Kidney epithelial cell (primary cell): ENCODE measurements around the gene AQP3. TPM values are rescaled to one million over a fixed set of nuclear protein-coding genes. Genes with fewer than 3 reads are reported as not detected.
"Not testable (repeated sequence)": the region's sequence is repeated elsewhere in the genome, so short reads cannot be mapped to it uniquely, and the experiment has no call there.

Experiments
- DNase-seq: peaks from one replicate; pipeline ENCODE4 v3.0.0-alpha.2; 2010; ENCODE audit warnings: low read depth
- H3K27me3 ChIP-seq: 2 replicates; pipeline ENCODE4 v1.6.0; 2011; ENCODE audit warnings: low read length; ENCODE audit not compliant: control insufficient read depth, insufficient read depth
- H3K36me3 ChIP-seq: 2 replicates; pipeline ENCODE4 v1.5.1; 2011; ENCODE audit warnings: low read length; ENCODE audit not compliant: control insufficient read depth, insufficient read depth
- H3K4me3 ChIP-seq: 2 replicates; pipeline ENCODE4 v1.5.1; 2011; ENCODE audit warnings: low read depth, mild to moderate bottlenecking, control low read depth, low read length
- total RNA-seq: library from RNA; depleted of rRNA; stranded (reverse); fragments of >200 nt; gene quantifications from 2 replicates; pipeline ENCODE4 v1.2.3, GENCODE V29; 2015
- TF ChIP-seq, protein P1 (sequence below): IDR thresholded peaks from 2 replicates; pipeline ENCODE4 v1.5.1; 2011; ENCODE audit warnings: mild to moderate bottlenecking, moderate library complexity, low read length, control low read depth, inconsistent platforms; ENCODE audit not compliant: insufficient read depth, poor library complexity, severe bottlenecking

AQP3 gene
- total RNA-seq, result 0.89 and 1.1 TPM in 2 replicates

DNA sequence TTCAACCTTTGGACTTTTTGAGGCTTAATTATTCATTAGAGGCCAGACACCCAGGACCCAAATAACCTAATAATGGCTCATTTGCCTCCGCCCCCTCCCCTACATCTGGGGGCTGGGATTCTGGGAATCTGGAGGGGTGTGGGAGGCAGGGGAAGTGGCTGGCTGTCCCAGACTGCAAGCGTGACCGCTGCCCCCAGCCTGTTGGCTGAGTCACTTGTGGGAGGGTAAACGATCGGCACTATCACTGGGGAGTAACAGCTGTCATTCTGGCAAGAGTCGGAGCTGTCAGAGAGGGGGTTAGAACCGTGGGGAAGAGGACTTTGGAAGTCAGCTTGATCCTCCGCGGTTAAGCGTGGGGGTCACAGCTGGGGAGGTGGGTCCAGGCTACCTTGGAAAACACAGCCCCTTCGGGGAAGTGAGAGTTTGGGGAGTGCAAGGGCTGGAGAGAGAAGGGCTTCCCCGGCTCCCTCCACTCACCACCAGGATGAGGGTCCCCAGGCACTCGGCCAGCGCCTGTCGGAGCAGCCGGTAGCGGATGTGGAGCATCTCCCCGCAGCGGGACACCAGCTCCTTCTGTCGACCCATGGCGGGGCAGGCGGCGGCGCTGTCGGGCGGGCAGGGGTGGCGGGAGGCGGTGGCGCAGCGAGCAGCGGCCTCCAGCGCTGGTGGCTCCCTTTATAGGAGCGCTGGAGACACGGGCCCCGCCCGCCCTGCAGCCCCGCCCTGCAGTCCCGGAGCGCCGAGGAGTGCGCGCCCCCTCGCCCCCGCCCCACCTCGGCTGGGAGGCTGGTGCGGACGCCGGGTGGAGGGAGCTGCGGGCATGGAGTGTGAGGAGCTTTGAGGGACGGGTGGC is at the start of gene AQP3:
AQP3 (minus strand) TSS at position 648 of the 853 bp plus-strand sequence; CDS start at position 585, 63 bp downstream.
- TF ChIP-seq, protein P1, sequence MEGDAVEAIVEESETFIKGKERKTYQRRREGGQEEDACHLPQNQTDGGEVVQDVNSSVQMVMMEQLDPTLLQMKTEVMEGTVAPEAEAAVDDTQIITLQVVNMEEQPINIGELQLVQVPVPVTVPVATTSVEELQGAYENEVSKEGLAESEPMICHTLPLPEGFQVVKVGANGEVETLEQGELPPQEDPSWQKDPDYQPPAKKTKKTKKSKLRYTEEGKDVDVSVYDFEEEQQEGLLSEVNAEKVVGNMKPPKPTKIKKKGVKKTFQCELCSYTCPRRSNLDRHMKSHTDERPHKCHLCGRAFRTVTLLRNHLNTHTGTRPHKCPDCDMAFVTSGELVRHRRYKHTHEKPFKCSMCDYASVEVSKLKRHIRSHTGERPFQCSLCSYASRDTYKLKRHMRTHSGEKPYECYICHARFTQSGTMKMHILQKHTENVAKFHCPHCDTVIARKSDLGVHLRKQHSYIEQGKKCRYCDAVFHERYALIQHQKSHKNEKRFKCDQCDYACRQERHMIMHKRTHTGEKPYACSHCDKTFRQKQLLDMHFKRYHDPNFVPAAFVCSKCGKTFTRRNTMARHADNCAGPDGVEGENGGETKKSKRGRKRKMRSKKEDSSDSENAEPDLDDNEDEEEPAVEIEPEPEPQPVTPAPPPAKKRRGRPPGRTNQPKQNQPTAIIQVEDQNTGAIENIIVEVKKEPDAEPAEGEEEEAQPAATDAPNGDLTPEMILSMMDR, result no peak
- peak; percentile 38 for DNase-seq
- Histone ChIP-seq H3K36me3 (no peaks in the 10 kb centered on the region), H3K27me3 (no peaks in the 10 kb centered on the region), H3K4me3 (peak within 1 kb of the TSS; percentile 12)

DNA sequence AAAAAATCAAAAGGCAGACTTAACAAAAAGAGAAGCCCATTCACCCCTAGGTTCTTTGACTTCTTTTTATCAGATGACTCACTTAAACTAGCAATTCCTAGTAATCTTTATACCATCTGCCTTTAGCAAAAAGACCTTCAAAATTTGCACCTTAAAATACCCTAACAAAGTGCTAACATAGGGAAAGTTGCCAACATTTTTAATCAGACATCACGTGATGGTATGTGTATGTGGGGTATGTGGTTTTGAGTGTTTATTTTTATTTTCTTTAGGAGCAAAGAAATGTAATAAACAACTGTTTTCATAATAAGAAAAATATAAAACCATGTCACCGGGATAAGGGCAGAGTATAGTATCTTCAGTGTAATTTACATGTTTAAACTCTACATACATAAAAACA is 46.4 kb upstream of the AQP3 start:
- not testable (repeated sequence) for H3K36me3 ChIP-seq, DNase-seq, H3K27me3 ChIP-seq, H3K4me3 ChIP-seq

DNA sequence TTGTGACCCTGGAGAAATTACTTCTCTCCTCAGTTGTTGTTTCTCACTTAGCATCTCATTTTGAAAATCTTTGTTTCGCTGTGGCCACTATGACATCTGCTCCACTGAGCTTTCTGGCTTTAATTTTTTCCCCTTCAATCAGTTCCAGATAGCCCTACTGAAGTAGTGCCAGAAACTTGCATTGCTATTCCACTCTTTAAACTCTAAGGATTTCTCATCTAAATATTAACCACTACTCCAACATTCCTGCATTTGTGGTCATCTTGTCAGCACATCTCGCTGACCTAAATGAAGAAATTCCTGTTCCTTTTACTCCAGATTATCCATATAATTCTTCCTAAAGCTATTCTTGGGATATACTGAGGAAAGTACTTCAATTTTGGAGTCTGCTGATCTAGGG is 41.7 kb upstream of the AQP3 start:
- Histone ChIP-seq H3K36me3 (no peaks in the 10 kb centered on the region), H3K27me3 (no peaks in the 10 kb centered on the region), H3K4me3 (no peak overlapping the region)
- DNase-seq, result no peak
- TF ChIP-seq, protein P1, result no peak

DNA sequence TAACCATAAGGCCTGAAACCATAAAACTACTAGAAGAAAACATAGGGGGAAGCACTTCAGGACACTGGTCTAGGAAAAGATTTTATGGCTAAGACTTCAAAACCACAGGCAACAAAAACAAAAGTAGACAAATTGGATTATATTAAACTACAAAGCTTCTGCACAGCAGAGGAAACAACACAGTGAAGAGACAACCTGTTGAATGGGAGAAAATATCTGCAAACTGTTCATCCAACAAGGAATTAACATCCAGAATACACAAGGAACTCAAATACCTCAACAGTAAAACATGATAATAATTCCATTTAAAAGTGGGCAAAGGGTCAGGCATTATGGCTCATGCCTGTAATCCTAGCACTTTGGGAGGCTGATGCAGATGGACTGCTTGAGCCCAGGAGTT is 37.9 kb upstream of the AQP3 start:
- not testable (repeated sequence) for DNase-seq, H3K27me3 ChIP-seq, H3K36me3 ChIP-seq, H3K4me3 ChIP-seq

DNA sequence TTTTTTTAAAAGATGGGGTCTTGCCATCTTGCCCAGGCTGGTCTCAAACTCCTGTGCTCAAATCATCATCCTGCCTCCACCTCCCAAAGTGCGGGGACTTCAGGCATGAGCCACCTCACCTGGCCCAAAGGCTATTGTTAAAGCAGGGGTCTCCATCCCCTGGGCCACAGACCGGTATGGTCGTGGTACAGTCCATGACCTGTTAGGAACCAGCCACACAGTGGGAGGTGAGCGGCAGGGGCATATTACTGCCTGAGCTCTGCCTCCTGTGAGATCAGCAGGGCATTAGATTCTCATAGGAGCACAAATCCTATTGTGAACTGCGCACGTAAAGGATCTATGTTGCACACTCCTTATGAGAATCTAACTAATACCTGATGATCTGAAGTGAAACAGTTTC is 33.6 kb upstream of the AQP3 start:
- H3K4me3 ChIP-seq, result no peak overlapping the region
- TF ChIP-seq, protein P1, result no peak
- DNase-seq, result no peak
- no peaks in the 10 kb centered on the region for H3K36me3 ChIP-seq
- H3K27me3 ChIP-seq, result no peaks in the 10 kb centered on the region

DNA sequence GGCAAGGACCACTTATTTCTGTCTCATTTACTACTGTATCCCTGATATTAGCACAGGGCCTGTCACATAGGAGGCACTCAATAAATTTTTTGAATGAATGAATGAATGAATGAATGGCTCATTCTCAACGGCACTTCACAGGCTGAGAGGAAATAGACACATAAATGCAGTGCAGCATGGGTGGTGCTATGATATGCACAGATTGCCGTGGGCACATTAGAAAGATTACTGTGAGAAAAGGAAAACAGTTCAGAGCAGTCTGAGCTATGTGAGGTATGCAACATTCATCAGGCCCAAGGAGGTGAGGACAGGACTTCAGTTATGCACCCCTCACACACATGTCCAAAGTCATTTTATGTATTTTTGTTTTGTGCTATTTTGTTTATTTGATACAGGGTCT is 32.7 kb upstream of the AQP3 start:
- TF ChIP-seq, protein P1, result no peak
- no peak for DNase-seq
- Histone ChIP-seq H3K36me3 (no peaks in the 10 kb centered on the region), H3K27me3 (no peaks in the 10 kb centered on the region), H3K4me3 (no peak overlapping the region)

DNA sequence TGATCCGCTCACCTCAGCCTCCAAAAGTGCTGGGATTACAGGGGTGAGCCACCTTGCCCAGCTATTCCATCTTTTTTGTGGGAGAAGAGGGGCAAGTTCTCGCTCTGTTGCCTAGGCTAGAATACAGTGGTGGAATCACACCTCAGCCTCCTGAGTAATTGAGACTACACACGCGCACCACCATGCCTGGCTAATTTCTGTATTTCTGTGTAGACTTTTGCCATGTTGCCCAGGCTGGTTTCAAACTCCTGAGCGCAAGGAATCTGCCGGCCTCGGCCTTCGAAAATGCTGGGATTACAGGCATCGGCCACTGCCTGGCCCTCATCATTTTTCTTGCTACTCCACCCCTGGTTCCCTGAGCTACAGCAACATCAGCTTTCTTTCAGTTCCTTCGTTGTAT is 29.1 kb upstream of the AQP3 start:
- no peaks in the 10 kb centered on the region for H3K36me3 ChIP-seq
- no peak for DNase-seq
- TF ChIP-seq, protein P1, result no peak
- no peak overlapping the region for H3K4me3 ChIP-seq
- H3K27me3 ChIP-seq, result no peaks in the 10 kb centered on the region
